Tongue (tissue), 2 donors: ENCODE results near the gene MAP2. TPM values are rescaled to one million over a fixed set of nuclear protein-coding genes. Genes with fewer than 3 reads are reported as not detected.

Source experiments
- DNase-seq: peaks from one replicate; pipeline ENCODE4 v3.0.0-alpha.2; 2015
- total RNA-seq: library from RNA; depleted of rRNA; stranded (reverse); fragments of >200 nt; gene quantifications from one replicate; pipeline ENCODE4 v1.2.3, GENCODE V29; 2014

MAP2 gene
- total RNA-seq, 1 donor from 2014 or later = 11.5 TPM

DNA sequence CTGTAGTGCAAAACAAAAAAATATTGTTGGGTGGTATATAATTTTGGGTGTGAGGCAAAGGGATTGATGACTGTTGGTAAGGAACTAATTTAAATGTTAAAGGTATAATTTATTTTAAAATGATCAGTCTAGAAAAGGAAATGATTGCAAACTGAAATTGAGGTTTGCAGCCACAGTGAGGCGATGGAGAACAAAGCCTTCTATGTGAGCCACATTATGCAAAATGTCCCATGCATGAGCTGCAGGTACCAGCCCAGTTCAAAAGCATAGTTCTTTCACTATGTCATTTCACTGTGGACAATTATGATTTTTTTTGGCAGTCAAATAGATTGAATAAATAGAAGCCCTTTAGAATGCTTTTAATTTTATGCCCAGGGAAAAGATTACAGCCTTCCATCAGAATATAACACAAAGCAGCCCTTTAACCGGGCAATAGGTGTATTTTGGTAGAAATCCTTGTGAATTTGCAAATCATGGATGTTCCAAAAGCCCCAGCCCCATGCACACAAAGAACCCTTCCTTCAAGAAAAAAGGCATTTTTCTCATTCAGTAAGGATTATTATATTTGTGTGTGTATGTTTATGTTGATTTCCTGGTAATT is 1.7 kb downstream of the MAP2 start:
- peak; percentile 63 for DNase-seq

DNA sequence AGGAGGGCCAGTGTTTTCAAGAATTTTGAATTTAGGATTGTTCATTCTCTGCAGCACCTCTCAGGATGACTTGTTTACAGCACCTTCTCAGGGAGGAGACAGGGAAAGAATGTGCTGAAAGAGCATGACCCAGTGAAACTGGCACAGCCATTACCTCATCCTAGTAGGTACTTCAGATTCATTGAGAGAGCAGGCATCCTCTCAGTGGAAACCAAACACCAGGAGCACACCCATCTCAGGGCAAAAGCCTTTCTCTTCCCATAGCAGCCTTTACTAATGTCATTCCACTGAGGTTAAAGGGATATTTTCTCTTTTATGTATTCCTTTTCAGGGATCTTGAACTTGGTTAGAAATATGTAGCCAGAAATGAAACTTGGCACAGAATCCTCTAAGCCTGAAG is 2.6 kb downstream of the MAP2 start:
- peak; percentile 20 for DNase-seq

DNA sequence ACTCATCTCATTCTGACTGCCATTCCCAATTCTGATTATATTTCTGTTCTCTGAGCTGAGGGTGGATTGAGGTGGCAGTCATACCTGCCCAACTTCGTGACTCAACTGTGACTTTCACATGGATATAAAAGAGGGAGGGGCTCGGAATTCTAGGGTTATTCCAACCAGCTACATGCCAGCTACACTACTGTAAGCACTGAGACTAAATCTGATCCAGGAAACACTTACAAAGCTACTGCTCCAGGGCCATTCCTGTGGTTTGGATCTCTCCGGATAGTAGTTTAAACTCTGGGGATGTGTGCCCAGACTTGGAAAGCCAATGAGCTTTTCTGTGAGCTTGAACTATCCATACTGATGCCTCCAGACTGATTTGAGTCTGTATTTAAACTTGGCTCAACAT is 7.9 kb downstream of the MAP2 start:
- no peak for DNase-seq

DNA sequence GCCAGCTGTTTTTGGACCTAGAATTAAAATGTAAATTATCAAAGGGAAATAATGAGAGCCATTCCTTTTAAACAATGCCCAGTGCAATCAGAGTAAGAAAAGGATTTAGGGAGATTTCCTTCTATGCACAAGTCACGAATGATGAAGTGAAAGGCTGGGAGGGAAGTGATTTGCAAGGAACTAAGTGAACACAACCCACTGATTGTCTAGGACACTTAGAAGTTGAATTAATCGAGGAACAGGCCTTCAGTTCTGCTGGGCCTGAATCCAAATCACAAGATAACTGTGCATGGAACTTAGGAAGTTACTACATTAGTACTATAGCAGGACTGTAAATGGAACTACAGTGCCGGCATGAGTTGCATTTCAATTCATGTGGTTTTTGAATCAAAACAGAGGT is 17.7 kb downstream of the MAP2 start:
- DNase-seq = peak; percentile 60

DNA sequence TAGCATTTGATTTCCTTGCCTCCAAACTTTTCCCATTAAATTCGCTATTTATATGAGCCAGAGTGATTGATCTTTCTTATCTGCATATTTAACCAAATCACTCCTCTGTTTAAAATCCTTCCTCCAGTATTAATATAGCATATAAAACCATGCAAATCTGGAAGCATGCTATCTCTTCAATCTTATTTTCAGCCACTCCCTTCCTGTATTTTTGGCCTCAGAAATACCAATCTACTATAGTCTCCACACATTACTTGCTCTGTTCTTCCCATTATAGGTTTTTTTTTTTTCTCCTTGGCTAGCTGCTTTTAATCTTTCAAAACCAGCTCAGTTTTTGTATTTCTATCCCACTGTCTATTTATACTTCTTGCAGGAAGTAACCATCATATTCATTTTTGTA is 19.1 kb downstream of the MAP2 start:
- no peak for DNase-seq

DNA sequence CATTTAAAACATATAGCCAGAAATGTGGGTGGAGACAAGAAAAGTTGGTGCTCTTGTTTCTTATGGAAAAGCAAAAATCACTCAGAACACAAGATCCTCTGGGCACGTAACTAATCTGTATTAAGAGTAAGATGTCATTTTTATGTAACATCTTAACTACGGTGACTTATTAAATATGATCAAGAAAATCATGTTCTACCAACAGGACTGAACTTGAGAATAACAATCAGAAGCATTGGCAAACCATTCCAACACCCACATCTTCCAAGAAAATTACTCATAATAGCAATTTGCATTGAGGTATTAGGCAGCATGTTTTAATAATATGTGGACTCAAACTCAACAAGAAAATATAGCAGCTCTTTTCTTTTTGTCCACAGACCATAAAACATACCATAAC is 21.6 kb downstream of the MAP2 start:
- no peak for DNase-seq

DNA sequence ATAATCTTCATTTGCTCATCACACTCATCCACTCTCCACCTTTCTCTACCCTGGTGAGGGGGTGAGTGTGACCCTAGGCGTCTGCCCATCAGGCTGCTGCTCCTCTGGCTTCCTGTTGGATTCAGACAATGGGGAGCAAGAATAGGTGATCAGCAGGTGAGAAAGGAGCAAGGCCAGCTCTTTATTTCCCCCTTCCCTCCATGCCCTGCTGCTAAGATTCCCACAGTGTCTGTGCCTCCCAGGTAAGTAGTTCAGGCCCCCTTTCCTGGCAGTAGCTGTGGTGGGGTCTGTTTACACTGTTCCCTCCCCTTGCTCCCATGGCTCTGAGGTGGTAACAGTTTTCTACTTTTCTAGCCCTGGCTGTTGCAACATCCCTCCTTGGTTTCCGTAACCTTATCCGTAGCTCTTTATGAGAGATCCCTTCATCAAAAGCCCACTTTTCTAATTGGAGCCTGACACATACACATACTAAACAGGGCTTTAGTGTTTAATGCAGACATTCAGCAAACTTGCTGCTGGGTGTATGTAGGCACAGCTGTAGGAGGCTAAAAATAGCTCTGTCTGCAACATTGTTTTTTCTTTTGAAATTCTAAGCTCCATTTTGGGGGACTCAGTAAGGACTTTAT is 27.5 kb downstream of the MAP2 start:
- DNase-seq = peak; percentile 58

DNA sequence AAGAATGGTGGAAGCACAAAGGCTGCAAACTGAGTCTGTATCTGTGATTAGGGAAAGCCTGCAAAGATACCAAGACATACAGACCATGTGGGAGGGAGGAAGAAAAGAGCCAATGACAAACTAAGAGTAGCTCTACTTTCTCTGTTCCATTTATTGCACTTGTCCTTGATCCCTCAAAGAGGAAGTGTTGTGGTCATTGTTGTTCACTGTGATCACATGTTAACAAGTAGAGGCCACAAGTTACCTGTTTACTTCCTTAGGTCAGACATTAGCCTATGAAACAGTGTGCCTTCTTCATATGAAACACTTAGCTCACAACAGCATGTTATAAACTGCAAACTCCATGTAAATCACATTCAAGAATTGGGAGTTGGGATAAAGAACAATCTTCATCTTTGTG is 32.6 kb downstream of the MAP2 start:
- DNase-seq = no peak

DNA sequence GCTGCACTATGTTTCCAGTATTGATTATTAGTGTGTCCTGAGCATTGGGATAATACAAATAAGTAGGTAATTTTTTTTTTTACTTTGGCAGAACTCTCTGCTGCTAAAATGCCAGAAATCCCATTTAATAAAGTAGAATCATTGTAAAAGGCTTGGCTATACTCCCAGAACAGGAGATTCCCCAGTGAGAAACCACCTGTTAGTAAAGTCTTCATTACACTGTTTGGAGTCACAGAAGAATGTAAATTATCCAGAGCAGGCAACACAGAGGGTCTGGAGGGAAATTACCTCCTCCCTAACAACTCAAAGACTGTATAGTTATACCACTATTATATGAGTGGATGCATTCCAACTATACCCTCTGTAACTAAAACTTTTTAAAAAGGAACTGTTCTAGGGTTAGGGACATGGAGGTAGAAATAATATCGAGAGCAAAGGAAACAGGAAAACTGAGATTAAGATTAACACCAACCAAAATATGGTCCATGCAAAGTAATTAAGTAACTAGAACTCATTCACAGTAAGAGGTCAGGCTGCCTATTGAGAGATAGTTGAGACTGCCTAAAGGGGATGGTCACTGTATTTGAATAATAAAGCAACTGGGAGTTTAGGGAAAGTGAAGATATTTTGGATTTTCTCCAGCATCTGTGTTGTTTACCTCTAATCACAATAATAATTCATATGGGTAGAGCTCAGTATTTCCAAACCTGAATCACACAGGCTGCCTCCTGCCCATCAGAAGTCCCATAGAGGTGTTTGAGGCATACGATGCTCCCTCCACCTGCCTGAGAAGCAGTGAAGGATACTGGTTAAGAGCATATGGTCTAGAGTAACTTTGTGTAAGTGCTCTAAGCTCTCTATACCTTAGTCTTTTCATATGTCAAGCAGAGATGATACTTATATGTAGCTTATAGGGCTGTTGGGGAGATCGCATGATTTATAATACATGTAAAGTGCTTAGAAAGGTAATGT is 34.4 kb downstream of the MAP2 start:
- DNase-seq = peak; percentile 87

DNA sequence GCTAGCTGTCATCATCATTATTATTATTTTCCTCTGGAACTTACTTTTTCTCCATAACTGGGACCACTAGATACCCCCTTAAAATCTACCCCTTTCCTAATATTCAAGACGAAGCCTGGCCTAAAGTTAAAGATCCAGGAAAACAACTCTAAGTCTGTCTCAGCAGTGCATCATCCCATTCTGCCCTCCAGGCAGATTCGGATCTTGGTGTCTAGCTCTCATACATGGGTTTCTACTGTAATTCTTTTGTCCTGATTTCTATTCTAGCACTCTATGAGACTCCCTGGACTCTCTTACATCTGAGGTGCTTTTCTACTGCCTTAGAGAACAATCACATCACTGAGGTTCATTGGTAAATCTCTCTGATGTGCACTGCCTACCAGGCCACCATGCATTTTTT is 35.5 kb downstream of the MAP2 start:
- DNase-seq = no peak

DNA sequence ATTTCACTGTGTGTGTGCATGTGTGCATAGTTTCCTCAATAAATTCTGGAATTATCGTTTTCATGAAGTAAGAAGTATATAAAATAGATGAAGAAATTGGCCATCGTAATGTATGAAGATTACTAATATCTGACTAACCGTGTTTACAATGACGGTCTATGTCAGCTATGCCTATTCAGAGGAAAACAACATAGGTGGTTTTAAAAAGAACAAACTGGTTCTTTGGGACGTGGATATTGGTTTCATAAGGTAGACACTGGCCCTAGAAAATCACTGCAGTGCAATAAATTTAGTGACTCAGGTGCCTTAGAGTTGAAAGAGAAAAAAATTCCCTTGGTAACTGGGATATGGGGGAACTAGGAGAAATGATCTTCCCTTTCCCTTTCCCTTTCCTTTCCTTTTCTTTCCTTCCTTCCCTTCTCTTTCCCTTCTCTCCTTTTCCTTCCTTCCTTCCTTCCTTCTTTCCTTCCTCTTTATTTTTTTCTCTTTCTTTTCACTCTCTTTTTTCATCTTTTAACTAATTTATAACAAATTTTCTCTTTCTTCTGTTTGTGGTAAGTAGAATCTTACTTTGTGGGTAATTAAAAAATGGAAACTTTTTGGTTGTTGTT is 36.4 kb downstream of the MAP2 start:
- DNase-seq = no peak

DNA sequence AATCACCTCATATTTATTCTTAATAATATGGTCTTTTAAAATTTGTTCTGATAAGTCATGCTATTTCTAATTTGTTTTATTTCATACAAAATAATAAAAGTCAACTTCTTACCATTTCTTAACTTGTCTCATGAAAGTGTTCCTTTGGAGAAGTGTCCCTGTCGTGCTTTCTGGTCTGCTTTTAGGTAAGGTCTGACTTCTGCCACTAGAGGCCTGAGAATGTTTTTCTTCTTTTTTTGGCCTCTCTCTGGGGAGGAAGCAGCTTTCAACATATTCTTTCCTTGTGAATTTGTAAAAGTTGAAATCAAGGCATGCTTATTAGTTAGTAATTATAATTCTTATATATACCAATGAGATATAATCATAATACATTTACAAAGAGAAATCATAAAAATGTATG is 39.4 kb downstream of the MAP2 start:
- no peak for DNase-seq

DNA sequence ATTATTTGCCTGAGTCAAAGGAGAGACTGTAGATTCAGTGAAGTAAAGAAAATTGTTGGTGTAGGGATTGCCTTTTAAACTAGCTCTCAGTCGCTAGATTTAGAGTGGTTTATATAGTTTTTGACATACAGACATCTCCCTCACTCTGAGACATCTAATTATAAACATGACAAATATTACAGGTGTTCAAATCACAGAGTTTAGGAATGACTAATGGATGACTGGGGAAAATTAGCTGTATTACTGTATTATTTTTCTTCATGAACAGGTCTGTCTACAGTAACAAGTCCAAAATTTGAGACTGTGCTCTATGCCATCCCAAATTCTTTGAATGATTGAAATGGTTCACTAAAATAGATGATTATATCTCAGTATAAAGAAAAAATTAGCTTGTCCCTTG is 40.0 kb downstream of the MAP2 start:
- no peak for DNase-seq

DNA sequence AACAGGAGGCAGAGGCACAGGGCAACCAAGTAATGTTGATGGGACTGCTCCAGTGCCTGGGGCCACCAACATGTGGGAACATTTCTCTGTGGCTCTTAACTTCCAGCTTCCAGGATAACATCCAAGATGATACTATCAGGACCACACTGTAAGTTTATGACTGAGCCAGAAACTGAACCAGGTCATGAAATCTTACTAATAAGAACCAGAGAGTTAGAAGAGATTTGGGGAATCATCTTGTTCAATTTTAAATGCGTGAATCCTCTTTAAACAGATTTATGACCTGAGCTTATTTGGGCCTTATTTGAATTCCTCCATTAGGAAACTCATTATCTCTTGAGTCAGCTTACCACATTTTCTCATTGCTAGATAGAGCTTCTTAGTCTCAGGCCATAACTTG is 45.0 kb downstream of the MAP2 start:
- DNase-seq = no peak

DNA sequence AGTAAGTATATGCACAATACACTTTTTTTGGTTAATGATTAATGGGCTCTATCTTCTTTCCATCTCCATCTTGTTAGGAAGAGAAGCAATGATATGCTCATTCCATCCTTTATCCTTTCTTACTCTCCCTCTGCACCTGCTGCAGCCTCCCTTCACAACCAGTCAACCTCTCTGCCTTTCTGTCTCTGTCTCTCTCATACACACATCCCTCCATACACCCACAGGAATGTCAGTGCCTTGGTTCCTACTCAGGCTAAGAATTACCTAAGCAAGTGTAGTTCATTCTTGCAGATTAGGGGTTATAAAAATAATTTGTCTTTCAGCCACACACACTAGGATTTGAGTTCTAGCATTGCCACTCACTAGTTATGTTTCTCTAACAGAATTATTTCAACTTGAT is 45.6 kb downstream of the MAP2 start:
- DNase-seq = no peak

DNA sequence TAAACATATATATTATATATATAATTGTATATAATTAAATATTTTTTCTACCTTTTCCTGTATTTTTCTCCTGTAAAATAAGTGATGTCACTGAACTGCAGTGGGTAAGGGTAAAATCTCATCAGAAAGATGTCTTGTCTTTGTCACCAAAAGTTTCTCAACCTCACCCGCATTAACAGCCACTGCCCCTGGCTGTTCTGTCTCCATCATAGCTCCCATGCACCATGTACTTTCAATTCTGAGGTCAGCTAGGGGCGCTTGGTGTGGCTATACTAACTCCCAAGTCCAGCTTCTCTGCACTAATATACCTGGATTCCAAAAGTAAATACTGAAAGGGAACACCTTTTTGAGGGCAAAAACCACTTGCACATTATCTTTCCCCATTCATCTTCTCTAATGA is 46.6 kb downstream of the MAP2 start:
- no peak for DNase-seq

DNA sequence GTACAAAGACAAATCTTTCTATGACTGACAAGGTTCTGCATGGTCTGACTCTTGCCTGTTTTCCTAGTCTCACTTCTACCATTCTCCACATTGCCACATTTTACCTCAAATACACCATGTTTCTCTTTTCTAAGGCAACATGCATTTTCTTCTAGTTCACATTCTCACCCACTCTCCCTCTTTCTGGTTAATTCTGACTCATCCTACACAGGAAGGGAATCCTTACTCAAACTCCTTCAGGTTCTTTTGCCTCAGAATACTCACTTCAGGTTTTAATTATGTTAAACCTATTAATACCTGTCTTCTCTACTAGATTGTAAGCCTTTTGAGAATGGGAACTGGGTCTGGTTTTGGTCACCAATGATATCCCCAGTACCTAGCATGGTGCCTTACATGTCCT is 47.2 kb downstream of the MAP2 start:
- DNase-seq = no peak

DNA sequence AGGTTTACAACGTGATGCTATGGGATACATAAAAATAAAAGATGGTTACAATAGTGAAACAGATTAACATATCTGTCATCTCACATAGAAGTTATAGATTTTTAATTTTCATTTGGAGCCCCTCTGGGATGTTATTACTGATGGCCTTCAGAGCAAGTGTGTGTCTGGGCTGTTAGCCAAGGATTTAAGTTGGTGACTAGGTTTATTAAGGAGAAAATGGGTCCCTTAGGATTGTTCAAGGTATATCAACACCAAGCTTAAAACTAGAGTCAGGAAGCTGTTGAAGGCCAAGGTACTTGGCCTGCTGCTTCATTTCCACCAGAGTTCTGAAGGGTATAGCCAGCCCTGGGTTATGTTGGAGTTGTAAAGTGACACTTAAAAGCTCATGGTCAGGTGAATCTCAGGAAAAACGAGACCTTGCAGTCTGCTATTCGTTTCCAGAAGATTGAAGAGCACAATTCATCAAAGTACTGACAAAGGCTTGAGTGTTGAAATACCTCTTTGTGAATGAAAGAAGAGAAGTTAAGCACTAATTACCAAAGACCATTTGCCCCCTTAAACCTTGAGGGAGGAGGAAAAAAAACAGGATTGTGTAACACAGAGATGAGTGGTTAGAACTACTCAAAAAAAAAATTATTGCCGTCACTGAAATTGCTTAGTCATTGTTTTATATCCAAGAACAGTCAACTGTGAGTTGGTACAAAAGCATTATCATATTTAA is 48.4 kb downstream of the MAP2 start:
- no peak for DNase-seq

DNA sequence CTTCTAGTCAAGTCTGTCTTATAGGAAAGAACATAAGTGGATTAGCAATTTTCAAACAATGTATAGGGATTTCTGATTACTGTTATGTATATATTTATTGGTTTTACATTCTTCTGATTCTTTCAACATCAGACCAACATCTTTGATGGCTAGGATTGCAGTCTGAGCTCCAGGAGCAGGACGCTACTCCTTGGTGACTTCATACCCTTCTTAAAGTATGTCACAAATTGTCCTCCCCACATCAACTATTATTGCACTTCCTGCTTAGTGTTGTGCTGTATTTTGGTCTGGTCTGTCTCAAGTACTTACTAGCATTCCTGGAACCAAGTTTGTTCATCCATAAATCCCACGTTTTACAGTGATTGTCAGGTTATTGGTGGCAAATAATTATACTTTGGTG is 49.0 kb downstream of the MAP2 start:
- no peak for DNase-seq

DNA sequence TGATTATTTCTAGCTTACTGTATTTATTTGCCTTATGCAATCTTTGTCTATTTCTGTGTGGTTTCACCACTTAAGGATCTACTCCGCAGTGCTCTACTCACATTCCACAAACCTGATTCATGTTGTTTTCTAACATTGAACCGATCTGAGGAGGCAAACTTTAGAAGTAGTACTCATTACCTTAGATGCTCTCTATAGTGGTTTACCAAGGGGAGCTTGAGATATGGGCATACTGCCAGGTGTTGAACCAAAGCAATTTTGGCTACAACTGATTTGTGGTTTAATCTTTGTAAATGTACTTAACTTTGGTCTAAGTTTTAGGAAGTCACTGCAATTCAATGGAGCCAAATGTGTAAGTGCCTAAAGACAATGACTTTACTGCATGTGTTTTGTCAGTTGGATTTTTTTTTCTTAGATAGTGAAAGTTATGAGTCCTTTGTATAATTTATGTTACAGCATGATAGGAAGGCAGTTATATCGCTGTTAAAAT is 50.1 kb downstream of the MAP2 start:
- peak; percentile 11 for DNase-seq

DNA sequence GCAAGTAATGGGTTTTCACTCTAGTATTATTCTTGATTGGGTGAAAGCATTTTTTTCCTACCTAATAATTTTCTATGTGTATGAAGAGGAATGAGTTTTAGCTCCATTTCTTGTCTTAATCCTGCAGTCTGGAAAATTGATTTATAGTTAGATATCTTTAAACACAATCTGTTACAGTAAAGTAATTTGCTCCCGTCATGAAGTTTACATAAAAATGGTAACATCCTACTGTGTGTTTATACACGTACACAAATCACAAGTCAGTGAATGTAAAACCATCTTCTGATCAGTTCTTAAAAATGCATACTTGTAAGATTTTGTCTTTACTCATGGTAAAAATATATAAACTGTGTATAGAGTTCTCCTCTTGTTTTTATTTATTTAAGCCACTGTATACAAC is 51.1 kb downstream of the MAP2 start:
- no peak for DNase-seq
